ENCODE measurements around the gene THAP12.

GRCh38 chr11:76327756-76328388 is 53.1 kb downstream of the THAP12 start:
- TF ChIP-seq, protein P1, sequence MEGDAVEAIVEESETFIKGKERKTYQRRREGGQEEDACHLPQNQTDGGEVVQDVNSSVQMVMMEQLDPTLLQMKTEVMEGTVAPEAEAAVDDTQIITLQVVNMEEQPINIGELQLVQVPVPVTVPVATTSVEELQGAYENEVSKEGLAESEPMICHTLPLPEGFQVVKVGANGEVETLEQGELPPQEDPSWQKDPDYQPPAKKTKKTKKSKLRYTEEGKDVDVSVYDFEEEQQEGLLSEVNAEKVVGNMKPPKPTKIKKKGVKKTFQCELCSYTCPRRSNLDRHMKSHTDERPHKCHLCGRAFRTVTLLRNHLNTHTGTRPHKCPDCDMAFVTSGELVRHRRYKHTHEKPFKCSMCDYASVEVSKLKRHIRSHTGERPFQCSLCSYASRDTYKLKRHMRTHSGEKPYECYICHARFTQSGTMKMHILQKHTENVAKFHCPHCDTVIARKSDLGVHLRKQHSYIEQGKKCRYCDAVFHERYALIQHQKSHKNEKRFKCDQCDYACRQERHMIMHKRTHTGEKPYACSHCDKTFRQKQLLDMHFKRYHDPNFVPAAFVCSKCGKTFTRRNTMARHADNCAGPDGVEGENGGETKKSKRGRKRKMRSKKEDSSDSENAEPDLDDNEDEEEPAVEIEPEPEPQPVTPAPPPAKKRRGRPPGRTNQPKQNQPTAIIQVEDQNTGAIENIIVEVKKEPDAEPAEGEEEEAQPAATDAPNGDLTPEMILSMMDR (IDR thresholded peaks at IDR 0.05): no peak
- TF ChIP-seq POLR2A (IDR thresholded peaks at IDR 0.05) (no peak), POLR2AphosphoS5 (IDR thresholded peaks at IDR 0.05) (no peak)
